HG02938 (cell line): ENCODE results near the gene PPP1R37.

Experiments used
- ATAC-seq: cut with Tn5 transposase; IDR thresholded peaks from one replicate; pipeline ENCODE4 v1.9.1; 2021; ENCODE audit warnings: mild to moderate bottlenecking, moderate library complexity; ENCODE audit not compliant: unreplicated experiment

The PPP1R37 gene

DNA sequence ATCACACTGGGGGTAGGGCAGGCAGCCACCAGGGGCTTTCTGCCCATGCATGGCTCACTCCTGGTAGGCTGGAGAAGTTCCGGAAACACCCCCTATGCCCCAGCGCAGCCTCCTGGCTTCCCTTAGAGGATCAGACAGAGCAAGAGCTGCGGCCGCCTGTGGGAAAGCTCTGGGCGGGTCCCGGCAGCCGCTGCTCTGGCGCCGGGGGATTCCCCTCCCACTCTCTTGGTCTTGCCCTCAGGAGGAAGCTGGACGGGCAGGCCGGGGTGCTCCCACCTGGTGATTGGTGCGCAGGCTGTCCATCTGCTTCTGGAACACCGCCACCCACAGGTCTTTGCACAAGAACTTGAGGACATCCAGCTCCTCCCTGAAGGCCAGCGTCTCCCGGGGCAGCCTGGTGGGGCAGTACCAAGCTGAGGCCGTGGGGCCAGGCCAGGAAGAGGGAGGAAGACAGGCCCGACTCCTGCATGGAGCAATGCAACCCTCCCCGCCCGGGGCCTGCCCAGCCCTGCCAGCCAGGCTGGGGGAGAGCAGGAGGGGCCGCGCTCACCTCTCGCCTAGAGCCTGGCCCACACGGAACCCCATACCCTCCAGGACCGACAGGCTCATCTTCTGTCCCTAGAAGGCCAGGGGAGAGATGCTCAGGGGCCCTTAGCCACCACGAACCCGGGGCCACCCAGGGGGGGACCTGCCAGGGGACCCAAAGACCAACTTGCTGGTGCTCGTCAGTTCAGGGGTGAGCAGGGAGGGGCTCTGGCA is 71.8 kb downstream of the PPP1R37 start:
- ATAC-seq: peak; percentile 49

DNA sequence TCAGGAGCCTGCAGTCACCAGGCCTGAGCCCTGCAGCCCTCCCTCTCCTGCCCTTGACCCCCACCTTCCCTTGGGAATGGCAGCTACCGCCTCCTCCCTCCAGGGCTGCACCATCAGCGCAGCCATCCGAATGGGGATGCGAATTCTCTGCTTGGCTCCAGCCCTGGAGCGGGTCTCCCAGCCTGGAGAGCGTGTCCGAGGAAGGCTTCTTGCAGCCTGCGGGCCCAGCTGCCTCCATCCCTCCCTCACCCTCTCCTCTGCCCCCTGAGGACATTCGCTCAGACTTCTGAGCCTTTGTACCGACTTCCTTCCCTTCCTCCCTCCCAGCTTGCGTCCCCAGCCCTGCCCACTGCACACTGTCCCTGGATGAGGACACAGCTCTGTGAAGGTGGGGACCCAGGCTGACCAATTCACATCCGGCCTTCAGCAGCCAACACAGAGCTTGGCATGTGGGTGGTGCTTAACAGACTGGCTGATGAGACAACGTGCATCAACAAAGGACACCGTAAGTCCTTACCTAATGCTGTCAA is 73.8 kb downstream of the PPP1R37 start:
- ATAC-seq: no peak

DNA sequence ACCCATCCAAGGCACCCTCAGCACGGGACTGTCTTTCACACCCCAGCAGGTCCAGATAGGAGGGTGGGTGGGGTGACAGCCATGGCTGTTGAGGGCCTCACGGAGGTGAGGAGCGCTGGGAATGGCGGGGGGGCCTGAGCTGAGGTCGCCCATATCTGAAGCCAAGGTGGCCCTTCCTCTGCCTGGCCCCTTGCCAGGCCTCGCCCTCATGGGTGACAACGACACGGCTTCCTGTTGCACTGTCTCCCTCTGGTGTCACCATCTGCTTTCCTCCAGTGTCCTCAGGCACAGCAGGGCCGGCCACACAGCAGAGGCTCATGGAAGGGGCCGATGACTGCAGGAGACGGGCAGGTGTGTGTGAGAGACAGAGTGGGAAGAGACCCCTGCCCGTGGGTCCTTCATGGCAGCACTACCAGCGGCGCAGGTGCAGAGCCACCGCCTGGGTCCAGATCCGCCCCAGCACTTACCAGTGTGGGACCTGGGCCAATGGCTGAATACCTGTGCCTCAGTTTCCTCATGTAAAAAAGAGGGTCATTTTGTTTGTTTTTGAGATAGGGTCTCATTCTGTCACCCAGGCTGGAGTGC is 75.9 kb downstream of the PPP1R37 start:
- ATAC-seq: no peak

DNA sequence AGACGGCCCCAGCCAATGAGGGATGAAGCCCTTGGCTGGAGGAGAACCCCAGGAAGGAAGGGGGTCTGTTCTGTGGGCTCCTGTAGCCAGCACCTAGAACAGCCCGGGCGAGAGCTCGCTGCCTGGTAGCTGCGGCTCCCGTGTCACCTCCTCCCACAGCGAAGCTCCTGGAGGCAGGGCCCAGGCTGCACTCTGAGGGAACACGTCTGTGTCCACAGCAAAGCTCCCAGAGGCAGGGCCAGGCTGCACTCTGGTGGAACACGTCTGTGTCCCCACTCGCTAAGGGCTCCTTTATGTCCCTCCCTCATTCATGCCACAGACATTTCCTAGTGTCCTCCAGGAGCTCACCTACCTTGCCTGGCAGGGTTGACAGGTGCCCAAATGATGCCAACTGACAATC is 76.6 kb downstream of the PPP1R37 start:
- ATAC-seq: no peak

DNA sequence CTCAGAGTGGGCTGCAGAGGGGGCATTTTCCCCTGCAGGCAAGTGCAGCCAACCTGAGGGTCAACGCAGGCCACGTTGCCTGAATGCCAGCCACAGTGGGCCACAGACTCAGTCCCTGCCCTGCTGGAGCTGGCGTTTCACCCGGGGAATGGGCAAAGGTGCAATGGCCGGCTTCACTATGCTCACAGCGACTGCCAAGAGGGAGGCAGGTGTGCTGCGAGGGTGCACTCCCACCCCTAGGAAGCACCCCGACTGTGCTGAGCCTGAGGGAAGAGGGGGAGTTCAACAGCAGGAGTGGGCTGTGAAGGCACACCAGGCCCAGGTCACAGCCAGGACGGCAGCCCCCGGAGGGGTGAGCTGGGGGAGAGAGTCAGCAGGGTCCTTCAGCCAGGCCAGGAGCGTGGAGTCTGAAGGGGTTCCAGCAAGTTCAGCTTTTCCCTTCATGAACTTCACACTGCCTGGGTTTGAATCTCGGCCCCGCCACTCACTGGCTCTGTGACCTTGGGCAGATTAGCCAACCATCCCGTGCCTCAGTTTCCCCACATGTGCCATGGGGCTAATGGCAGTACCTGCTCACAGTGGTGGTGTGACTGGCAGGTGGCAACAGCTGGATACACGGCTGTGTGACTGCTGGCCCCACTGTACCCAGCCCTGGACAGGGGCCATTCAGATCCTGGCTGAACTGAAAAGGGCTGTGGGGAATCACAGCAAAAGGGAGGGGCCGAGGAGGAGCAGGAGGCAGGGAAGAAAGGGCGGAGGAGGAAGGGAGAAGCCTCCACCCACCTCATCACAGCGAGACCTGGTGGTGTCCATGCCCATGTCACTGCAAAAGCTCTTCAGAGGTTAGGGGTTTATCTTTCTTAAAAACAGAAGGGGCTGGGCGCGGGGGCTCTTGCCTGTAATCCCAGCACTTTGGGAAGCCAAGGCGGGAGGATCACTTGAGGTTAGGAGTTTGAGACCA is 77.4 kb downstream of the PPP1R37 start:
- no peak for ATAC-seq

DNA sequence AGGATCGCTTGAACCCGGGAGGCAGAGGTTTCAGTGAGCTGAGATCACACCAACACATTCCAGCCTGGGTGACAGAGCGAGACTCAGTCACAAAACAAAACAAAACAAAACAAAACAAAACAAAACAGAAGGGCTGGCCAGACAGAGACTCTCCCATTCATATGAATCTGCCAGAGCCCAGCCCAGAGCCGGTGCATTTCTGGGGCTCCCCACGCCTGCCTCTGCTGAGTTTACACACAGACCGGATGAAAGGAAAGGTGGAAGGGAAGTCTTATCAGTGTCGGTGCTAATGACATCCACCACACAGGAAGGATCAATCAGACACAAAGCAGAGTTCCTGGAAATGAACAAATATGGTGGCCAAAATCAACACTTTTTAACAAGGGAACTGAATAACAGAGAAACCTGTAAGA is 78.2 kb downstream of the PPP1R37 start:
- no peak for ATAC-seq

DNA sequence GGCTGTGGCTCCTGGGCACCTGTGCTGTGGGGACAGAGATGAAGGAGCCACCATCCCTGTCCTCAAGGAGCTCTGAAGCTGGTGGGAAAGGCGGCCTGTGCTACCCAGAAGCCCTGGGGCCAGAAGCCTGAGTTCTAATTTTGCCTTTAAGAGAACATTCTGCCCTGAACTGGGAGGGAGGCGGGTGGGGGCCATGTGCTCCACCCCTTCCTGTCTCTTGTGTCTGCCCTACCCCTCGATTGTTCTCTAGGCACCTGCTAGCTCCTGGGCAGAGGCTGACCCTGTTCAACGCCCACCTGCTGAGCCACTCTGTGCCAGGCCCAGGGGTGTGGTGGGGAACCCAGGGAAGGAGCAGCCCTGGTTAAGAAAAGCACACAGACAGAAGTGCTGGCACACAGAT is 79.2 kb downstream of the PPP1R37 start:
- no peak for ATAC-seq

DNA sequence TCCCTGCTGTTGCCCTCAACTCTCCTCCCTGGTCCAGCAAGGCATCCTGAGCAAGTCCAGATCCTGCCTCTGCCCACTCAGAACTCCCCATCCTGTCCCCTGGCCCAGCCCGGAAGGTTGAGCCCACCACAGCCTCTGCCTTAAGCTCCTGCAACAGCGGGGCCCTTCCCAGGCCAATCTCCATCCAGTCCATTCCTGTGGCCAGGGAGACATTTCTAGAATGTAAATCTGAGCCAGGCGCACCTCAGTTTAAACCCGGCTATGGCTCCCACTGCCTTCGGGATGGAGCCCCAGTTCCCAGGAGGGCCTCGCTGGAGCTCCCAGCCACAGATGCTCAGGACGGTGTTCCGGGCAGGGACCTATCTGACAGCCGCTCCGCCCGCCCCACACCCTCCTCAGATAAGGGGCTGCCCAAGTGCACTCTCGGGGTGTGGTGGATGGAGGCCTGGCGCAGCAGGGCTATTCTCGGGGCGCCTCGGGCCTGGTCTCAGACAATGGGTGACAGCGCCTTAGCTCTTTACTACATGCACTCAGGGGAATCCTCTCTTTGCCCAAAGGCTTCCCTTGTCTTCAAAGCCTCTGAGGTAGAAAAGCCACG is 79.7 kb downstream of the PPP1R37 start:
- ATAC-seq: no peak

DNA sequence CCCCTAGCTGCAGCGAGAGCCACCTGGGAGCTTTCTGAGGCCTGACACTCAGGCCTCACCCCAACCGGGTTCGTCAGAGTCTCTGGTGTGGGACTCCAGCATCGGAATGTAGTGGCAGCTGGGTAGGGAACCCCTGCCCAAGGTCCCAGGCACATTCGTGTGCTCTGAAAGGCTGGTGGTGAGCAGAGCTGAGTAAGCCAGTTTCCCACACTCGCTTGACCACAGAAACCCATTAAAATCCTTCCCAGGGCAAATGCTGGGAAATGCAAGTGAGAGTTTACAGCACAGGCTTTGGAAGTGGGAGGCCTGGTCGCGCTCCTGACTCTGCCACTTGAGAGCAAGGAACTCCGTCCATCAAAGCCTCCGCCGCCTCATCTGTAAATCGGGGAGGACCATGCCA is 80.8 kb downstream of the PPP1R37 start:
- ATAC-seq: no peak

DNA sequence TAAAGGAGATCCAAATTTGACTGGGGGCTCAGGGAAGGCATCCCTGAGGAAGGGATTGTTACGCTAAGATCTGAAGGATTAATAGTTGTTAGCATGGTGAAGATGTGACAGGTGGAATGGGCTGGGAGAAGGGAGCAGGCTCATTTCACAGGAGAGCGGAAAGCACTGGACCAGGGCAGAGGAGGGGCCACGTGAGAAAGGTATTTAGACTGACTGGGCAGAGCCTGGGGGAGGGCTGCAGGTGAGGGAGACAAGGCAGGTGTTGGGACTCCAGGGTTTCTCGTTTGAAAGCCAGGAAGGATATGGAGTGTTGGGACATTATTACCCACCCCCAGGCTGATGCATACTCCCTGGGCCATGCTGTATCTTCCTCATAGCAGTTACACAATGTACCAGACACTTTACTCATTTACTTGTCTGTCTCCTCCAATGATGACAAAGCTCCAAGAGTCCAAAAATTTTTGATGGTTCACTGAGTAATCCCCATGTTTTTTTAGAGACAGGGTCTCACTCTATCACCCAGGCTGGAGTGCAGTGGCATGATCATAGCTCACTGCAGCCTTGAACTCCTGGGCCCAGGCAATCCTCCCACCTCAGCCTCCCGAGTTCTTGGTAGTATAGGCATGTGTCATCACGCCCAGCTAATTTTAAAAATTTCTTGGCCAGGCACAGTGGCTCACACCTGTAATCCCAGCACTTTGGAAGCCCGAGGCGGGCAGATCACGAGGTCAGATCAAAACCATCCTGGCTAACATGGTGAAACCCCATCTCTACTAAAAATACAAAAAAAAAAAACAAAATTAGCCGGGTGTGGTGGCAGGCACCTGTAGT is 82.8 kb downstream of the PPP1R37 start:
- no peak for ATAC-seq

DNA sequence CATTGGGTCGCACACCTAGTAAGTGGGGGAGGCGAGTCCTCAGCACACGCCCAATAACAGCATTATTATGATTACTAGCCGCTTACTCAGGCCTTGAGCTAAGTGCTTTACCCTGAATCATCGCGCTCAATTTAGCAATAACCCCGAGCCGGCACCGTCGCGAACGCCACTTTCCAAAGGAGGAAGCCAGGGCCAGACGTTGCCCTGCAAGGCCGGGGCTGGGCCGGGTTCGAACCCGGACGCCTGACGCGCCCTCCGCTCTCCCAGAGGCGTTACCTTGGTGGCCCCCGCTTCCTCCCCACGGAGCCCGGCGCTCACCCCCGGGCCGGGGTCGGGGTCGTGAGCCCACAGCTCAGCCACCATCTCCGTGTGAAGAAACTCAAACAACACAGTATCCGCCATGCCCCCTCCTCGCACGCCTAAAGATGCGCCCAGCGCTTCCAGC is 84.9 kb downstream of the PPP1R37 start, which contains the start of gene TRAPPC6A:
Gene TRAPPC6A, minus strand, starts transcription at position 421 of the 445 bp plus-strand sequence. Its CDS starts 19 bp downstream, at position 402.
- peak; percentile 1 for ATAC-seq

DNA sequence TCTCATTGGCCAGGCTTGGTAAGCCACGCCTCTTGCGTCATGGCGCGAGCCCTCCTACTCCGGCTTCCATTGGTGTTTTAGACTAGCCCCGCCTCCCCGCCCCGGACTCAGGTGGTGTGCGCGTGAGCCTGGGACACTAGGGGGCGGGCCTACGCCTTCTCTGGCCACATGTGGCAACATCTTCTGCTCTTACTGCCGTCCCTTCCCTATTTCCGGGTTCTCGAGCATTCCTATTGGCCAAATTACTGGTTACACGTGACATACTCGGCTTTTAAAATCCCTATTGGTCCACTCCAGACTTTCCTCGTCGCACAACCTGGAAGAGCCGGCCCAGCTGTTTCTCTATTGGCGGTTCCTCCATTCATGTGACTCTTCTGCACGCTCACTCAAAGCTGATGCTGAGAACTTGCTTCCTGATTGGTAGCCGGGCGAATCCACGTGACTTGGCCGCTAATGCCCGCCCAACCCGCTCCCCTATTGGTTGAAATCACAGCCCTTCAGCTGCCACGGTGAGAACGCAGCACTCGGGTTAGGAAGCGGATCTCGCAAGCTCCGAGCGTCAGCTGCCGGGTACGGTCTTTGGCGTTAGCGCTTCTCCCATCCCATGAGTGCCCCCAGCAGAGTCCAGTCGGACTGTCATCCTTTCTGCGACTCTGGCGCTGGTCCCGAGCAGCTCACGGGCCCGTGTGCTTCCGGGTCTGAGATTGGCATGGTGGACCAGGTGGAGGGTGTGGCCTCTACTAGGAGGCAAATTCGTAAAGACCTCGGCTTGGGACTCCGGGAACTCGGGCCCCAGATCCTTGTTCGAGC is 85.5 kb downstream of the PPP1R37 start, which contains the start of gene BLOC1S3:
Gene BLOC1S3, plus strand, starts transcription at position 523 of the 810 bp plus-strand sequence. CDS start 513 bp downstream, outside the sequence.
- peak; percentile 87 for ATAC-seq

DNA sequence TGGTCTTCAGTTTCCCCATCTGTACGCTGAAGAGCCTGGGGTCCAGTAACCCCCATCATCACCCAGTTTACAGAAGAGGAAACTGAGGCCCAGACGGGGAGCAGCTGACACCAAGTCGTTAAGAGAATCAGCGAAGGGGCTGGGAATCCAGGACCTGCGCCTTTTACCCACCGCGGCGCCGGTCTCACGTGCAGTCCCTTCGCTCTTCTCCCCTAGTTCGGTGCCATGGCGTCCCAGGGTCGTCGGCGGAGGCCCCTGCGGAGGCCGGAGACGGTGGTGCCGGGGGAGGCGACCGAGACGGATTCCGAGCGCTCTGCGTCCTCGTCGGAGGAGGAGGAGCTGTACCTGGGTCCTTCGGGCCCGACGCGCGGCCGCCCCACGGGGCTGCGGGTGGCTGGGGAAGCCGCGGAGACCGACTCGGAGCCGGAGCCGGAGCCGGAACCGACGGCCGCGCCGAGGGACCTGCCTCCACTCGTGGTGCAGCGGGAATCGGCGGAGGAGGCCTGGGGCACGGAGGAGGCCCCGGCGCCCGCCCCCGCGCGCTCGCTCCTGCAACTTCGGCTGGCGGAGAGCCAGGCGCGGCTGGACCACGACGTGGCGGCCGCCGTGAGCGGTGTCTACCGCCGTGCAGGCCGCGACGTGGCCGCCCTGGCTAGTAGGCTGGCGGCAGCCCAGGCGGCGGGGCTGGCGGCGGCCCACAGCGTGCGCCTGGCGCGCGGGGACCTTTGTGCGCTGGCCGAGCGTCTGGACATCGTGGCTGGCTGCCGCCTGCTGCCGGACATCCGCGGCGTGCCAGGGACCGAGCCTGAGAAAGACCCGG is 86.3 kb downstream of the PPP1R37 start:
- ATAC-seq: no peak

DNA sequence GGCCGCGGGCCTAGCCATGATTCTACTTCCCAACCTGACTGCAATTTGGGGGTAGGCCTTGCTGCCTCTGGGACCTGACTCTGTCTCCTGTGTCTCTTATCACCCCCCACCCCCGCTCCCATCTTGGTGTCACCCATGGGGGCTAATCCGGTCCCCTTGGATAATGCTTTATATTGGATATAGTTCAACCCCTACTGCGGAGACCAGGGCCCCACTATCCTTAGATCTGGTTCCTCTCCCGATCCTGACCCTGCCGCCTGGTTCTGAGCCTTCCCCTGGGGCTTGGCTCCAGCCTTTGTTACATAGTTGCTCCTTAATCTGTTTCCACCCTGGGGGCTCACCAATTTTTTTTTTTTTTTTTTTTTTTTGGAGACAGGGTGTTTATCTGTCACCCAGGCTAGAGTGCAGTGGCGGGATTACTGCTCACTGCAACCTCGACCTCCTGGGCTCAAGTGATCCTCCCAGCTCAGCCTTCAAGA is 87.0 kb downstream of the PPP1R37 start:
- ATAC-seq: no peak

DNA sequence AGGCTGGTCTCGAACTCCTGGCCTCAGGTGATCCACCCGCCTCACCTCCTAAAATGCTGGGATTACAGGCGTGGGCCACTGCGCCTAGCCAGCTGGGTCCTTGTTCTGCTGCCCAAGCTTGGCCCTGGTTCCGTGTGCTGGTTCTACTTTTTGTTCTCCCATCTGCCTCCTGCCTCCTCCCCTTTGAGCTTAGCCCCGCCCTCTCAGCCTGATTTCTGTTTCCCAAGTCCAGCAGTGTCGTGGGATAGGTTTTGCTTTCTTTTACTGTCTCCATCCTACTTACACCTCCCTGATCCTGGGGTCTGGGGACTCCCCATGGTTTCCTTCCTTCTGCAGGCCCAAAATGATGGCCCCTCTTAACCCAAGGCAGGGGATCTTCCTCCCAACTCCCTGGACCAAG is 88.0 kb downstream of the PPP1R37 start:
- no peak for ATAC-seq

DNA sequence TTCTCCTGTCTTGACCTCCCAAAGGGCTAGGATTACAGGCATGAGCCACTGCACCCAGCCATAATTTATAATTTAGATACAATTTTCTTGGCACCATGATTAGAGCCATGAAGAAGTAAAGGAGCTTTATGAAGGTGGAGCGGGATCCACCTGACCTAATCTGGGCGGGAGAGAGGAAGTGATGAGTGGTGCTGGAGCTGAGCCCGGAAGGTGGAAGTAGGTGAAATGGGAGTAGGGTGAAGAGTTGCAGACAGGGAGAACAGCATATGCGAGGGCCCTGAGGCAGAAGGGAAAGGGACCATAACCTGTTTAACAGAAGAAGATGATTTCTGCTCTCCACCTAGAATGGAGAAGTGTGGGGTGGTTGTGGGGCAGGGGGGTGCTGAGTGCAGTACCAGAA is 89.8 kb downstream of the PPP1R37 start:
- ATAC-seq: no peak

DNA sequence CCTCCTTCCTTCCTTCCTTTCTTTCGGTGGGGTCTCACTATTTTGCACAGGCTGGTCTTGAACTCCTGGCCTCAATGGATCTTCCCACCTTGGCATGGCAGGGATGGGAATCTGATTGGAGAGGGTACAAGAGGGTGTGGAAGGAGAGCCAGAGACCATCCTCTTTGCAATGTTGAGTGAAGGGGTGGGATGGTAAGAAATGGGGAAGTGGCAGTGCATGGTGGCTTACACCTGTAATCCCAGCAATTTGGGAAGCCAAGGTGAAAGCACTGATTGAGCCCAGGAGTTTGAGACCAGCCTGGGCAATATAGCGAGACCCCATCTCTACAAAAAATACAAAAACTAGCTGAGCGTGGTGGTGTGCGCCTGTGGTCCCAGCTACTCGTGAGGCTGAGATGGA is 91.1 kb downstream of the PPP1R37 start:
- no peak for ATAC-seq
